CD8-positive, alpha-beta memory T cell (primary cell): ENCODE data around the gene SLC6A13. TPM values are rescaled to one million over a fixed set of nuclear protein-coding genes. Genes with fewer than 3 reads are reported as not detected.
"Not testable (repeated sequence)": the region's sequence is repeated elsewhere in the genome, so short reads cannot be mapped to it uniquely, and the experiment has no call there.

Experiments
- CTCF ChIA-PET: fragments of 350-600 bp; sonication (Branson Sonifier 250); formaldehyde crosslinking; loops from one replicate; lab custom pipeline; 2021; ENCODE audit warnings: antibody characterized with exemption; lab: Charles Lee
- POLR2A ChIA-PET: fragments of 350-600 bp; sonication (Branson Sonifier 250); formaldehyde crosslinking; loops from one replicate; lab custom pipeline; 2021; ENCODE audit warnings: antibody characterized with exemption; lab: Charles Lee
- DNase-seq, 5 donors: peaks; one replicate each; pipeline versions ENCODE4 v3.0.0 to v3.0.0-alpha.2; 2020 to 2022; ENCODE audit warnings: mixed read lengths in 1 of 5
- H3K27ac ChIP-seq: one replicate; pipeline ENCODE4 v1.7.0; 2013; ENCODE audit warnings: low read depth, mild to moderate bottlenecking, low read length, moderate library complexity
- H3K27me3 ChIP-seq: 2 replicates; pipeline ENCODE4 v1.7.0; 2013; ENCODE audit warnings: low read length, mild to moderate bottlenecking; ENCODE audit not compliant: insufficient read depth, poor library complexity, severe bottlenecking
- H3K36me3 ChIP-seq: 2 replicates; pipeline ENCODE4 v1.7.0; 2013; ENCODE audit warnings: mild to moderate bottlenecking, low read length, moderate library complexity; ENCODE audit not compliant: insufficient read depth
- H3K4me1 ChIP-seq: 2 replicates; pipeline ENCODE4 v1.7.0; 2013; ENCODE audit warnings: mild to moderate bottlenecking, low read length, moderate library complexity; ENCODE audit not compliant: insufficient read depth
- H3K4me3 ChIP-seq: 2 replicates; pipeline ENCODE4 v1.7.0; 2013; ENCODE audit warnings: mild to moderate bottlenecking, low read length
- H3K9me3 ChIP-seq: 2 replicates; pipeline ENCODE4 v1.7.0; 2013; ENCODE audit warnings: mild to moderate bottlenecking, low read length
- H3K27ac Mint-ChIP-seq, 8 donors: one replicate each; pipeline ENCODE4 v1.8.0; 2020 to 2021; ENCODE audit warnings: mixed read lengths in 8 of 8, mild to moderate bottlenecking in 6 of 8, inconsistent platforms in 3 of 8, moderate library complexity in 3 of 8
- H3K27me3 Mint-ChIP-seq, 2 donors: one replicate each; pipeline ENCODE4 v1.8.0; 2020 to 2021; ENCODE audit warnings: mixed read lengths in 2 of 2, mild to moderate bottlenecking in 1 of 2, moderate library complexity in 1 of 2
- H3K36me3 Mint-ChIP-seq, 3 donors: one replicate each; pipeline ENCODE4 v1.8.0; 2020 to 2021; ENCODE audit warnings: mixed read lengths in 3 of 3, inconsistent platforms in 1 of 3, mild to moderate bottlenecking in 1 of 3
- H3K4me1 Mint-ChIP-seq, 3 donors: one replicate each; pipeline ENCODE4 v1.8.0; 2020 to 2021; ENCODE audit warnings: mixed read lengths in 3 of 3, inconsistent platforms in 1 of 3, mild to moderate bottlenecking in 1 of 3
- H3K4me3 Mint-ChIP-seq, 7 donors: one replicate each; pipeline ENCODE4 v1.8.0; 2020 to 2021; ENCODE audit warnings: mixed read lengths in 7 of 7, mild to moderate bottlenecking in 6 of 7, moderate library complexity in 4 of 7, inconsistent platforms in 2 of 7
- H3K9me3 Mint-ChIP-seq, 5 donors: one replicate each; pipeline ENCODE4 v1.8.0; 2020 to 2022; ENCODE audit warnings: mixed read lengths in 5 of 5, mild to moderate bottlenecking in 3 of 5, moderate library complexity in 2 of 5, inconsistent platforms in 1 of 5
- polyA plus RNA-seq: library from polyadenylated mRNA; unstranded; fragments of 300-500 nt; fragmentation: Illumina TruSeq; gene quantifications from one replicate; pipeline ENCODE4 v1.2.3, GENCODE V29; 2021
- total RNA-seq, 2 experiments: library from RNA; stranded (reverse); gene quantifications; one replicate each; pipeline ENCODE4 v1.2.3, GENCODE V29; 2021

Gene SLC6A13
- total and polyA plus RNA-seq, 3 experiments from 2014 or later: 0.09 to 0.31 TPM; not detected in 1

DNA sequence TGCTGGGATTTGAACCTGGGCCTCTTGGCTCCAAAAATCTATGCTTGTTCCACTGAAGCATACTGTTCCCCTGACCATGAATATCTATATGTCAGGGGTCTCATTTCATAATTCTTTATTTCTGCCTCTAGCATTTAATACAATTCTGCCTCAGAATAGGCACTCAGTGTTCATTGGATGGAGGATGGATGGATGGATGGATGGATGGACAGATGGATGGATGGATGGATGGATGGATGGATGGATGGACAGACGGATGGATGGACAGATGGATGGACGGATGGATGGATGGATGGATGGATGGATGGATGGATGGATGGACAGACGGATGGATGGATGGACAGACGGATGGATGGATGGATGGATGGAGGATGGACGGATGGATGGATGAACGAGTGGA lies 45.6 kb downstream of the SLC6A13 start:
- DNase-seq, H3K27ac Mint-ChIP-seq, H3K4me3 Mint-ChIP-seq, H3K4me3 ChIP-seq, H3K36me3 ChIP-seq, H3K27ac ChIP-seq, H3K4me1 ChIP-seq, H3K9me3 Mint-ChIP-seq, CTCF ChIA-PET, POLR2A ChIA-PET, H3K4me1 Mint-ChIP-seq, H3K9me3 ChIP-seq, H3K27me3 ChIP-seq, H3K36me3 Mint-ChIP-seq: not testable (repeated sequence)
- H3K27me3 Mint-ChIP-seq: peaks cover 21 to 29% of the 10 kb centered on the region in 2 donors

GRCh38 chr12:215116-215515 lies 47.5 kb downstream of the SLC6A13 start:
- Mint-ChIP-seq H3K4me1 (peaks cover 3 to 5% (median 5%) of the 10 kb centered on the region in 3 donors), H3K27me3 (peaks cover 32 to 42% of the 10 kb centered on the region in 2 donors), H3K36me3 (no peaks in the 10 kb centered on the region), H3K4me3 (no peak overlapping the region), H3K27ac (no peak overlapping the region), H3K9me3 (no peaks in the 10 kb centered on the region)
- Histone ChIP-seq H3K4me3 (no peak overlapping the region), H3K4me1 (no peaks in the 10 kb centered on the region), H3K9me3 (no peaks in the 10 kb centered on the region), H3K27me3 (peaks cover 4% of the 10 kb centered on the region), H3K36me3 (no peaks in the 10 kb centered on the region), H3K27ac (no peak overlapping the region)
- POLR2A ChIA-PET: no interaction called here
- CTCF ChIA-PET: no interaction called here
- DNase-seq: no peak

DNA sequence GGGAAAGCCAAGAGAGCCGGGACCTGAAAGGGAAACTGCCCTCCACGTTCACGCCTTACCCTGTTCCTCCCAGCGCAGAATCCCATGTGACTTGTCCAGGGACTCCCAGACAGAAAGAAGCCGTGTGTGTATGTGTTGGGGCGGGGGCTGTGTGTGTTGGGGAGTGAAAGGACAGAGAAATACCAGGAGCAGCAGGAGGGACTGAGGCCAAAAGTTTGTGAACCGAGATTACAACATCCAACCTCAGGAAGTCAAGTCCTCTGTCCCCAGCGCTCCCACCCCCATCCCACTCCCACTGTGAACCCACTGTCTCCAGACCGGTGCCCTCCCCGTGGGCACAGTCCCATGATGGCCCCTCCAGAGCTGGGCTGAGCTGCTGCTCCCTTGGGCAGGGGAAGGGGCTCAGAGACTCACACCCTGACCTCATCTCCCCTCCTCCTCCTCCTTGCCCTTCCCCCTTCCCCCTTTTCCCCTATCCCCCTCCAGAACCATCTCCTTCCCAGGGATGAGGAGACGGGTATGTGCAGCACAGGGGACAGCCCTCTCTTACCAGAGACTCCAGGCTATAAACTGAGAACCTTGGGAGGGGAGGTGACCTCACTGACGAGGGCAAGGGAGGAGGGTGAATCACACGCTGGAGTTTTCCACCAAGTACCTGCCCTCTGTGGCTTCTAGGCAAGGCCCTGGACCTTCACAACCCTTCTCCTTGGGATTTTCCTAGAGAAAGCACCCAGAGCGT lies 48.5 kb downstream of the SLC6A13 start, which contains the start of gene SLC6A12:
Gene SLC6A12, minus strand, starts transcription at position 155 of the 739 bp plus-strand sequence. CDS start 4,171 bp downstream, outside the sequence.
- no peaks in the 10 kb centered on the region for H3K36me3 ChIP-seq
- Mint-ChIP-seq H3K4me3 (no peak within 1 kb of the TSS), H3K27ac (no peak within 1 kb of the TSS), H3K9me3 (no peaks in the 10 kb centered on the region), H3K4me1 (peaks cover 0 to 5% (median 3%) of the 10 kb centered on the region in 3 donors), H3K27me3 (peaks cover 38 to 51% of the 10 kb centered on the region in 2 donors), H3K36me3 (no peaks in the 10 kb centered on the region)
- H3K4me1 ChIP-seq: no peaks in the 10 kb centered on the region
- H3K4me3 ChIP-seq: no peak within 1 kb of the TSS
- peaks cover 4% of the 10 kb centered on the region for H3K27me3 ChIP-seq
- no peak within 1 kb of the TSS for H3K27ac ChIP-seq
- no peaks in the 10 kb centered on the region for H3K9me3 ChIP-seq
- ChIA-PET CTCF (no interaction called here), POLR2A (no interaction called here)
- DNase-seq: no peak

DNA sequence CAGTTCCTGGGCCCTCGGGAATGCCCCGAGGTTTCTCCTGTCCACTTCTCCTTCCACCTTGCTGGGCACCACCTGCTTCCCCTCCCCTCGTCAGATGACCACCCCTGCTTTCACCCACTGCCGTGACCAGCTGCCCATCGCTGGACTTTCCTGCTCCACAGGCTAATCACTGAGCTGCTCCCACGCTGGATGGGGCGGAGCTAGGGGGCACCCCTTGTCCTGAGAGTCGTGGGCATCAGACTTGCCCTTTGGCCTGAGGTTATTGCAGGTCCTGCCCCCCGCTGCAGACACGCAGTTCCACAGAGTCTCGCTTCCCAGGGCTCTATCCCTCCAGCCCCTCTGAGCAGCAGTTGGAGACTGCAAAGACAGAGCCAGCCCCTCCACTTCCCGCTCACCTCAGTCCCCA lies 49.1 kb downstream of the SLC6A13 start:
- Mint-ChIP-seq H3K4me1 (peaks cover 0 to 5% (median 3%) of the 10 kb centered on the region in 3 donors), H3K27ac (no peak overlapping the region), H3K27me3 (peaks cover 42 to 55% of the 10 kb centered on the region in 2 donors), H3K9me3 (no peaks in the 10 kb centered on the region), H3K4me3 (no peak overlapping the region), H3K36me3 (no peaks in the 10 kb centered on the region)
- no peak for DNase-seq
- no peak overlapping the region for H3K4me3 ChIP-seq
- no peaks in the 10 kb centered on the region for H3K9me3 ChIP-seq
- ChIA-PET CTCF (no interaction called here), POLR2A (no interaction called here)
- H3K27me3 ChIP-seq: peaks cover 4% of the 10 kb centered on the region
- no peaks in the 10 kb centered on the region for H3K36me3 ChIP-seq
- H3K27ac ChIP-seq: no peak overlapping the region
- H3K4me1 ChIP-seq: no peaks in the 10 kb centered on the region

DNA sequence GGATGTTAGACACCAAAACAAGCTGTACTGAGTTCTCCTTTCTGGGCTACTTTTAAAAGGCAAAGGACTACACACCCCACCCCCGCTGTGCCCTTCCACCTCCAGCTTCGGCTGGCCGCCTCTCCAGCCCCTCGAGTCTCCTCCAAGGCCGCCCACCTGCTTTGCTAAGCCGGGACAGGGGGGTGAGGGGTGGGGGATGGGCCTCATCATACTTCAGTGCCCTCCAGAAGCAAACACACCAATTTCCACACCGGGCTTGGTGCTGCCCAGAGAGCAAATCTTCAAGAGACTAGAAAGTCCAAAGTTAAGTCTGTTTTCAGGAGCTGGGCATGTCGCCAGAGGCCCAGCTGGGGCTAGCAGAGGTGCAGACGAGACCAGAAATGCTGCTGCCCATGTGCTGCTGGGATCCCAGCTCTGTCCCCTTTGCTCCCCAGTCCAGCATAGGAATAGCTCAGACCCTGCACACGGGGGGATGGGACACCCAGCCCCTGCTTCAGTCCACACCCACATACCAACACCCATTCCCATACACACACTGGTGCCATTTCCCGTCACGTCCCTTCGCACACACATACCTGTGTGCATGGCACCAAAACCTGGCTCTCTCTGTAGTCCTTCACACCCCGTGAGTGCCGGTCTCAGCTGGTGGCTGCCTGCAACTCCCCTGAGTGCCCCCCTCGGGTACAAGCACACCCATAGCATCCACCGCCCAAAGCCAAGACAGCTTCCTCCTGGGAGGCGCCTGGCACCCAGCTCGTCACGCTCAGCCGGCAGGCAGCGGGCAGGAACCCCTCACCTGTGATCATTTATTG lies 49.7 kb downstream of the SLC6A13 start:
- ChIA-PET CTCF (no interaction called here), POLR2A (no interaction called here)
- Mint-ChIP-seq H3K9me3 (no peaks in the 10 kb centered on the region), H3K27me3 (peaks cover 45 to 61% of the 10 kb centered on the region in 2 donors), H3K4me3 (no peak overlapping the region), H3K27ac (no peak overlapping the region), H3K36me3 (no peaks in the 10 kb centered on the region), H3K4me1 (peaks cover 0 to 5% (median 3%) of the 10 kb centered on the region in 3 donors)
- Histone ChIP-seq H3K4me3 (no peak overlapping the region), H3K36me3 (no peaks in the 10 kb centered on the region), H3K9me3 (no peaks in the 10 kb centered on the region), H3K27me3 (peaks cover 4% of the 10 kb centered on the region), H3K27ac (no peak overlapping the region), H3K4me1 (no peaks in the 10 kb centered on the region)
- no peak for DNase-seq

DNA sequence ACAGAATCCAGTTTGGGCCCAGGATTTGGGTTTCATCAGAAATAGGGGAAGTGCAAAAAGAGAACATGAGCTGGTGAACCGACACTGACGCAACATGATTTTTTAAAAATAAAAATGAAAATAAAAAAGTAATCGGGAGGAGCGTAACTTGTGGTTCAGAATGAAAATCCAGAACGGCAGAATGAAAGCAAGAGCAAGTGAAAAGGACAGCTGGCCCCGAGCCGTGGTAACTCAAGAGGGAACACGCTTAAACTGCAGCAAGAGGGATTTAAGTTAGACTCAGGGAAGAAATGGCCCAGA lies 50.3 kb downstream of the SLC6A13 start:
- H3K27ac ChIP-seq: no peak overlapping the region
- H3K4me1 ChIP-seq: no peaks in the 10 kb centered on the region
- Mint-ChIP-seq H3K27ac (peak overlapping the region in 1 of 8 donors; percentile 19), H3K36me3 (no peaks in the 10 kb centered on the region), H3K9me3 (no peaks in the 10 kb centered on the region), H3K27me3 (peaks cover 49 to 64% of the 10 kb centered on the region in 2 donors), H3K4me1 (peaks cover 0 to 5% (median 3%) of the 10 kb centered on the region in 3 donors), H3K4me3 (no peak overlapping the region)
- ChIA-PET CTCF (no interaction called here), POLR2A (no interaction called here)
- H3K27me3 ChIP-seq: peaks cover 4% of the 10 kb centered on the region
- DNase-seq: no peak
- no peaks in the 10 kb centered on the region for H3K9me3 ChIP-seq
- H3K4me3 ChIP-seq: no peak overlapping the region
- H3K36me3 ChIP-seq: no peaks in the 10 kb centered on the region

DNA sequence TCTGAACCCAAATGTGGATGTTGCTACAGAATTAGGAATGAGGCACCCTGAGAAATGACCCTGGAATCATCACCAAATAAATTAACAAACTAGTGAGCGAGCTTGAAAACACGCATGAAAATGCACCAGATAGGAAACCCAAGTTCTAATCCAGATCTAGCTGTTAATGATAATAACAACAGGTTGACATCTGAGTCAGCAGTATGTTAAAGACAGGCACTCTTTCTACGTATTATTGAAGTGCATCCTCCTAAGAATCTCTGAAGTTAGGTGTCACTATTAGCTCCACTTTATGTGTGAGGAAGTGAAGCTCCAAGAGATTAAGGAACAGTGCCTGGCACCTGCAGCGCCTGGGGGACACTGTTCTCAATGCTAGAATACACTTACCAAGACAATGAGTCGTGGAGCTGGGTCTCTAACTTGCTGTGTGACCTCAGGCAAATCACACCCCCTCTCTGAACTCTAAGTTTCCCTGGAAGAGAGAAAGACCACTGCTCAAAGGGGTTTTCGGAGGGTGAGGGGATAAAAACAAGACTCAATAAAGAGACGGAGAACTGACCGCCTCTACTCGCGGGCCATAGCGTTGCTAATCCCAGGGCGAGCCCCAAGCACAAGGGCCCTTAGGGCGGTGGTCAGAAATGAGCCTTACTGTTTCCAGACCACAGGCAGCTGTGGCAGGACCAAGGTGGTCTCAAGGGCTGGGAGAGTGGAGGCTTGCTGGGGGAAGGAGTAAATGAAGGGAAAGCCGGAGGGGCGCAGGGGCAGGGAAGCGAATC lies 50.8 kb downstream of the SLC6A13 start:
- Histone ChIP-seq H3K36me3 (no peaks in the 10 kb centered on the region), H3K9me3 (no peaks in the 10 kb centered on the region), H3K4me1 (no peaks in the 10 kb centered on the region), H3K27ac (no peak overlapping the region), H3K27me3 (peaks cover 4% of the 10 kb centered on the region), H3K4me3 (no peak overlapping the region)
- Mint-ChIP-seq H3K27ac (peak overlapping the region in 2 of 8 donors; percentile 19 to 32), H3K4me3 (no peak overlapping the region), H3K36me3 (no peaks in the 10 kb centered on the region), H3K9me3 (no peaks in the 10 kb centered on the region), H3K27me3 (peaks cover 49 to 66% of the 10 kb centered on the region in 2 donors), H3K4me1 (peaks cover 0 to 5% (median 3%) of the 10 kb centered on the region in 3 donors)
- CTCF ChIA-PET: no interaction called here
- POLR2A ChIA-PET: no interaction called here
- DNase-seq: no peak

GRCh38 chr12:211142-211465 lies 51.5 kb downstream of the SLC6A13 start:
- Mint-ChIP-seq H3K4me1 (peaks cover 0 to 5% (median 3%) of the 10 kb centered on the region in 3 donors), H3K27me3 (peaks cover 49 to 70% of the 10 kb centered on the region in 2 donors), H3K9me3 (no peaks in the 10 kb centered on the region), H3K4me3 (no peak overlapping the region), H3K36me3 (no peaks in the 10 kb centered on the region), H3K27ac (no peak overlapping the region)
- H3K27me3 ChIP-seq: peaks cover 4% of the 10 kb centered on the region
- no peak overlapping the region for H3K27ac ChIP-seq
- no peak overlapping the region for H3K4me3 ChIP-seq
- no peaks in the 10 kb centered on the region for H3K4me1 ChIP-seq
- no peaks in the 10 kb centered on the region for H3K36me3 ChIP-seq
- ChIA-PET POLR2A (no interaction called here), CTCF (no interaction called here)
- no peak for DNase-seq
- no peaks in the 10 kb centered on the region for H3K9me3 ChIP-seq
